Stimulated activated CD8-positive, alpha-beta memory T cell treated with anti-CD3 and anti-CD28 coated beads, Interleukin-15, amount 100 ng/mL, for 4 hours (primary cell): ENCODE measurements around the gene FANCC.

Experiments used
- DNase-seq, 2 donors: peaks; one replicate each; pipeline ENCODE4 v3.0.0-alpha.2; 2020; ENCODE audit warnings: low read depth in 2 of 2

The FANCC gene

DNA sequence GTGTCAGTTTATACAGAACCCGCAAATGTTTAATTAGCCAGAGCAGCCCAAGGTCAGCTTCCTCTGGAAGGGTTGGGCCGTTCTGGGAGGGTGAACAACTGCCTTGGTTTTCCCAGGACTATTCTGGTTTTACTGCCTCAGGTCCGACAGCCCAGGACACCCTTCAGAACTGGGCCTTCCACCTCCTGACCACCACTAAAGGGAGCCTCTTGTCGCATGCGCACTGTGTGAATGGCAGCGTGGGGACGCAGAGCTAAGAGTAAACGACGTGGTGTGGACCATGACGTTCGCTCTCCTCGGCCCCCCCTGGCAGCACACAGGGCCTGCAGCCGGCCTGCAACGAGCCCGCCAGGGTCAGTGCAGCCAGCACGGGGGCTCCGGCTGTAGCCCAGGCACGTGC is 214.9 kb downstream of the FANCC start:
- no peak for DNase-seq

DNA sequence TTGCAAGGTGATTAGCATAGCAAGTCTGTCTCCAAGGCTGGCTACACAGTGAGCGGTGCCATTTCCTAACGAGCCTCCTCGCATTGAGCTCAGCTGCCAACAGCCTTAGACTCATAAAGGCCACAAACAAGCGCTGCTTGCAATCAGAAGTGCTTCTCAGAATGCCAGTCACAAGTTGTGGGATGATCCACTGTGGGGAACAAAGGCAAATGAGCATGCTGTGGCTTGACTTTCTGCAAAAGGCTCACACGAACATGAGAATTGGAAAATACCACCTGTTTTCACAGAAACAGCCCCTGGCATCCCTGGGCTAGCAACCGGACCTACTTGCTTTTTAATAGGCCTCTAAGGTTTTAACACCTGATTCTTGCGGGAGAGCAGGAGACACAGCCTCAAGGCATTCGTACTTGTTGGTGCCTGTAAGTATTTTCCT is 215.5 kb downstream of the FANCC start:
- no peak for DNase-seq

DNA sequence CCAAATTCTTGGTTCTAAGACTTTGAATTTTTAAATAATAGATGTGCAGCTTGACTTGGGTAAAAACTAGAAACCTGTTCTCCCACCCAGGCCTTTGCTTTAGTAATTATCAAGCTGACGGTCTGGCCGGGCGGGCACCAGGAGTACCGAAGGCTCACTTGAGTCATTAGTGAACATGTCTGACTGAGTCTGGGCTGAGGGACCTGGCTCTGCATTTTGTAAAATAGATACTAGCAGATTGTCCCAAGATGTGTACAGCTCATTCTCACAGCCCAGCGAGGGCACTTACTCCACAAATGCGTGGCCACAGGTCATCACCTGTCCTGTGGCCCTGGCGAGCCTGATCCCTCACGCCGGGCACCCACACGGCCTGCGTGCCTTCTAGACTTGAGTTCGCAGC is 216.2 kb downstream of the FANCC start:
- no peak for DNase-seq

DNA sequence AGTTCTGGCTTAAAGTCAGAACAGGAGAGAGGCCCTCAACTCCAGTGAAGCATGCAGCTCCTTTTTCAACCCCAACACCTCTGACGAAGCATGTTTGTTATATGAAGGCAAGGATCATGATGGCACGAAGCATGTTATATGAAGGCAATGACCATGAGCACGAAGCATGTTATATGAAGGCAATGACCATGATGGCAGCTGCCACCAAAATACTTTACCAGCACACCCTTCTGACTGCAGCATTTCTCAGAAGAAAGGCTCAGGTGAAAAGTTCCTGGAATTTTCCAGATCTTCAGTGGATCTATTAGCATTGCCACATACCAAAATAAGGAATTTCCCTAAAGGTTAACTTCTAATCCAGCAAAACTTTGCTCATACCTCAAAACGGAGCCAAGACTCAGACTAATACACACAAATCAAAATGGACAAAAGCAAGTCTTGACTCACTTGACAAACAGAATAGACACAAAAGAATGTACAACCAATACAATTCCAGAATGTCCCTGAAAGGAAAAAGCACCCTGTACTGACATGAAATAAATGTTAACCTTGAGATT is 217.4 kb downstream of the FANCC start:
- no peak for DNase-seq

DNA sequence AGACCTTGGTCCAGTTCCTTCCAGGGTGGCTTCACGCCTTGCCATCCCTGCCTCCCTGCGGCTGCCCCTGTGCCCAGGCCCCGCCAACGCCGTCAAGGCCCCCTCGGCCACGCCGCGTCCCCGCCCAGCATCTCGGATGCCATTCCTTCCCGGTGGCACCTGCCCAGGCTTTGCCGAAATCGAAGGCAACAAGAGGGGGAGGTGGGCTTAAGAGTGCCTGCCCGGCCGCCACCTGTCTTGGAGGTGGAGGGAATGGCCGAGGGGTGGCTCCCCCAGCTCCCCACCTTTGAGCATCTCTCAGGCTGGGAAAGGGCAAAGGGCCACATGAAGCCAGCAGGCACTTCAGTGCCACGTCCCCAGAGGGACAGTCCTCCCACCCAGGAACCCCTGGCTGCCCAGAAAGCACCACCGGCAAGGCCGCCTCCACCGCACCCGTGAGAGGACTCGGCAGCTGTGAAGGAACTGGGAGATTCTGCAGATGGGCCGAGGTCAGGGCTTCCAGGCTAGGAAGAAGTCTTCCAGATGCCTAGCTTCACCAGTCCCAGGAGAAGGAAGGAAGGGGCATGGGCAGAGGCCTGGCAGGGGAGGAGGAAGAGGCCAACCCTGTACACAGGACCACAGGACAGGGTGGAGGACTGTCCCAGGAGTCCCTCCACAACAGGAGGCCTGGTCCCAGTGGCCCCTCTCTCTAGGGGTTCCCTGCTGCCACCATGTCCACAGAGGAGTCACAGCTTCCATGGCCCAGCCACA is 218.0 kb downstream of the FANCC start:
- no peak for DNase-seq

DNA sequence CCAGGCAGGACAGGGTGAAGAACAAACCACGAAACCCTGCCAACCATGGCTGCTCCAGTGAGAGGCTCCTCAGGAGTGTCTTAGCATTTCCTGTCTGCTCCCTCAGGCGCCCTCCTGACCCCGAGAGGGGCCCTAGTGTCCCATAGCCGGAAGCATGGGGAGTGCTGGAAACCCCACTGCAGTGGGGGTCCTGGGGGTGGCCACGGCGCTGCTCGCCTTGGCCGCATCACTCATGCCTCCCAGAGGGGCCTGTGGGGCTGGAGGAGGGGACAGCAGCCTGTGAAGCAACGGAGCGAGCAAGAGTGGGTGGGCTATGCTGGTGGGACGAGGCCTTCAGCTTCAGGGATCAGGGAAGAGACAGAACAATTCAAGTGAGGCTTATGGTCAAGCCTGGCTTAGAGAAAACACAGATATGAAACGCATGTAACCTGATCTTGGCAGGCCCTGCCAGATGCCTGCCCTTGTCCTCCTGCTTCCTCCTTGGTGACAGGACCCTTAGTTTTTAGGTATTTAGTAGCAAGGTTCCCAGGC is 219.1 kb downstream of the FANCC start:
- no peak for DNase-seq

DNA sequence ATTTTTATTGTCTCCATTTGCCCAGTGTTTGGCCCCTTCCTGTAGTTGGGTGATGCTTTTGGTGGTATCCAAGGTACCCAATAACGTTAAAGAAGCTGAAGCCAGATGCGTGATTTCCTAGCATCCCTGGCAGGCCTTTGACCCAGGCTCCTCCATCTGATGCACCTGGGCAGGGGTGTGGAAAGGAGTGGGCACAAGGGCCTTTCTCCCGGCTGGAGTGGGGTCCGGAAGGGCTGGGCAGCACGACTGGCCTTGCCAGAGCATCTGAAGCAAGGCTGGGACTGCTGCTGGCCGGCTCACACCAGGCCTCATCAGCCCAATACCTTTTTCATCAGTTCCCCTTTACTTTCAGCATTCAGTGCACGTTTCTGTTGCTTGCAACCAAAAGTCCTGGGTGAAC is 220.2 kb downstream of the FANCC start:
- no peak for DNase-seq

DNA sequence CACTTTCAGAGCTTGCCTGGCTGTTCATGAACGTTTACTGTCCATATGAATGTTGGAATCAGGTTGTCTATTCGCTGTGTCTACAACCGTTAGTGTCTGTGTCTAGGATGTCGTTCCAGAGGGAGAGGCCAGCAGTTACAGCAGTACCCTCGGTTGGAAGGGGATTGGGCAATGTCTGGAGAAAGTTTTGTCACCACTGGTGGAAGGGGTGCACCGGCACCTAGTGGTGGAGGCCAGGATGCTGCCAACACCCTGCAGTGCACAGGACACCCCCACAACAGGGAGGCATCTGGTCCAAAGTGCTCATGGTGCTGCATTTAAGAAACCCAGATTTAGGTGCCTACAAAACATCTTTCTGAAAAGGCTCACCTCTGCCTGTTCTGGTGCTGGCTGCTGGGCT is 220.7 kb downstream of the FANCC start:
- no peak for DNase-seq

DNA sequence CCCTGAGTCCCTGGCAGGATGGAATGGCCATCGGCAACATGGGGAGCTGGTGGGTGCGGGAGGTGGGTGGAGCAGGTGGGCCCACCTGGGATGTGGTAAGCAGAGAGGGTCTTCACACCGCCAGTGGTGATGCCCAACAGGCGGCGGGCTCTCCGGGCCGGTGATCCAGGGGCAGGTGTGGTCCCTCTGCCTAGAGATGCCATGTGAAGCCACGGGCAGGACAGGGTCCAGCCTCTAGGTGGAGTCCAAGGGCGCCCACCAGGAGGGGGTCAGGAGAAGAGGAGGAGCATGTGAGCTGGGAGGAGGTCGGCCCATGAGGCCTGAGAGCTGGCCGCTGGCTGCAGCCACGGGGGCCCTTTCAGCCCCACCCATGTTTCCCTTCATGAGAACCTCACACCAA is 221.1 kb downstream of the FANCC start:
- no peak for DNase-seq

DNA sequence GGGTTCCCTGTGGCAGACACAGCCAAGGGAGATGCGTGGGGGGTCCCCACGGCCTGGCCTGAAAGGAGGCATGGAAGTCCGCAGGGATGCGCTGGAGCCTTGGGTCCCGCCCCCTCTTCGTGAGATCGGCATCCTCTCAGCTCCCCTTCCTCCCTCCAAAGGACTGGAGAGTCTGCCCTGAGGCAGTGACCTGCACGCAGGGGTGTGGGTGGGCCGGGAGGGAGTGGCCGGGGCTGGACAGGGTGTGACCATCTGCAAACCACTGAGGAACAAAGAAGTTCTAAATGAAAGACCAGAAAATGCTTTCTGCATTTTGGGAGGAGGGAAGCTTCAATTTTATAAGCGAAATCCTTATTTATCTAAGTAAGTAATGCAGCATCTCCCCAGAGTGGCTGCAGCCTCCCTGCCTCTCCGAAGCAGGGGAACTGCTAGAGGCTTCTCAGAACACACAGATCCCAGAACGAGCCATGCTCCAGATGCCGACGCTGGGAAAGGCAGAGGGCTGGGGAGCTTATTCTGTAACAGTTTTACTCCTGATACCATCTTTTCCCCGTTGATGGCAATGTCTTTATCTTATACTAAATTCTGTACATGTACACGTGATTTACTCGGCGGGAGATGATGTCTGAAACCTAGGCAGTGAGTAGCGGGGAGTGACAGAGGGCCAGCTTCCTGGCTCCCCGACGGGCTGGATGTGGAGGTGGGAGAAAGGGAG is 221.7 kb downstream of the FANCC start:
- DNase-seq: no peak

DNA sequence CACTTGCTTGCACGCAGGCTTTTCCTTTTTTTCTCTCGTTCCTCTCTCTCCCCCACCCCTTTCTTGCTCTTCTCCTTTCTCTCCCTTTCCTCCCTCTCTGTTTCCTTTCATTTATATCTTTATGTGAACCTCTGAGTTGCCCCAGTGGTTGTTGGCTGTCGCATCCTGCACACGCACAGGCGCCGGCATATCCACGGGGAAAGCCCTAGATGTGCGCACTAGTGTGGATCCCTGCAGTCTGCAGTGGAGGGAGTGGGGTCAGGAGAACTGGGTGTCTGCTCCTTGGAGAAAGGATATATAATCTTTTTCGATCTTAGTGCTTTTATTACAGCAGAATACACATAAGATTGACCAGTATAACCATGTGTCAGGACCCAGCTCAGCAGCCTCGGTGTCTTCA is 223.5 kb downstream of the FANCC start:
- no peak for DNase-seq

DNA sequence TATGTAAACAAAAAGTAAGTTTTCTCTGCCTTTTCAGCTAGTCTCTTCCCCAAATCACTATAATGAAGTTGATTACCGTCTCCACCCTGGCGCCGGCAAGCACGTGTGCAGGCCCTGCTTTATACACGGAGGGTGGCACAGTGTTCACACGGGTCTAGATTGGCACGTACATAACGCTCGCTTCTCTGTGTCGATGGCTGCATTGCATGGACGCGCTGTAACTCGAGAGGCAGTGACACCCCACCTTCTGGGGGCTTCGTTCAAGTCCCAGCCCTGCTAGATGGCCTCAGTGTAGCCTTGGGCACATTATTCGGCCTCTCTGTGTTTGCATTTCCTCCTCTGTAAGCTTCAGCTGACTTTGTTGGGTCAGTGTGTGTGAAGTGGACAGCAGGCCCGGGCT is 223.9 kb downstream of the FANCC start:
- DNase-seq: no peak

DNA sequence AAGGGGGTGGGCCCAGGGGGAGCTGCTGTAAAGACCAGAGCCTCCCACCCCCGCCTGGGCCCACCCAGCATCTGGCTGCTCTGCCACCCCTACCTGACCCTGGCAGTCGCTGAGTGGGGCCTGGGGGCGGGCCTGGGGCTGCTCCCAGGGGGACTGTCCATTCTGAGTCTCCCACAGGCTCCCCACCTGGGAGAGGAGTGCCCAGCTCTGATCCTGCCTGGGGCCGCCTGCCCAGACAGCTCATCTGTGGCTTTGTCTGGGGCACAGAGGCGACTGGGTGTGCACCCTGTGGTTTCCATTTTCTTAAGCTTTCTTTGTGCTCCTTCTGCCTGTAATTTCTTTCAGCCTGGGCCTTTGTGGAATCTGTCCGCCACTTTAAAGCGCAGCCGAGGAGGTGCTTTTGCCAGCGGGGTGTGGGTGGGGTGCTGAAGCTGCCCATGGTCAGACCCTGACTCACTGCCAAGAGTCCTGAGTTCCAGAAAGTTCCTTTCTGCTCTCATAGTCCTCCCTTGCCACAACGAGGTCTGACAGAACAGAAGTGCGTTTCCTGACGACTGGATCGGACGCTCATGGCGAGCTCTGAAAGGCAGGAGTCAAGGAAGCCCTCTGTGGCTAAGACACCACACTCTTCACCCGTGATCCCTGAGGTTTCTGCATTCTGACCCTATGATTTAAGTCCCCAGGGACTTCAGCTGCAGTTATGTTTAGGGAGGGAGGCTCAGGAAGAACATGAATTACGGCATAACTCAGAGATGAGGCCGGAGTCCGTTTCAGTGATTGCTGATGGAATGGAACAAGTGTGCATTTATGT is 225.0 kb downstream of the FANCC start:
- DNase-seq: no peak

DNA sequence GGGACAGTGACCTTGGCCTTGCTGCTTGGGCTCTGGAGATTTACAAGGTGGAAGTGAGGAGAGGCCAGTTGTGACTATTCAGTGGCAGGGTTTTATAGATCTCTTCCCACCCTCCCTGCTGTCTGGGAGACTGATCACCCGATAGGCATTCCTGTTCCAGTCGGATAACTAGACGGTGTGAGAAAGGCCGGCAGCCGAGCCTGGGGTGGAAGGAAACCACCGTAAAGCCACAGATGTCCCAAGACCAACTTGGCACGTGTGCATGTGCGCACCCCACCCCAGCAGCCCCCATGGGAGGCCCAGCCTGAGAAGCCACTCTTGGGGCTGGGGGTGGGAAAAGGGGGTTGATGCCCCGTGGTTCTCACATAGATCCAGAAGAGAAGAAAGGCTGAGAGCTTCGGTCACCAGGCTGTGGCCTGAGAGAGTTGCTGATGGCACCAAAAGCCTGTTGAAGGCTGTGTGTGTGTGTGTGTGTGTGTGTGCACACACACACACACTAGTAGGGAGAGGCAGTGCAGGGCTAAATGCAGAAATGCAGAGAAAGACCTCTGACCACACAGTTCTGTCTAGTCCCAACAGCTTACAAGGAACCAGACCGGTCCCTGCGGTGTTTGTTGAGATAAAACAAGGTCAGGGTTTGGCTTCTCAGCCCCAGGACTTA is 225.8 kb downstream of the FANCC start:
- no peak for DNase-seq

DNA sequence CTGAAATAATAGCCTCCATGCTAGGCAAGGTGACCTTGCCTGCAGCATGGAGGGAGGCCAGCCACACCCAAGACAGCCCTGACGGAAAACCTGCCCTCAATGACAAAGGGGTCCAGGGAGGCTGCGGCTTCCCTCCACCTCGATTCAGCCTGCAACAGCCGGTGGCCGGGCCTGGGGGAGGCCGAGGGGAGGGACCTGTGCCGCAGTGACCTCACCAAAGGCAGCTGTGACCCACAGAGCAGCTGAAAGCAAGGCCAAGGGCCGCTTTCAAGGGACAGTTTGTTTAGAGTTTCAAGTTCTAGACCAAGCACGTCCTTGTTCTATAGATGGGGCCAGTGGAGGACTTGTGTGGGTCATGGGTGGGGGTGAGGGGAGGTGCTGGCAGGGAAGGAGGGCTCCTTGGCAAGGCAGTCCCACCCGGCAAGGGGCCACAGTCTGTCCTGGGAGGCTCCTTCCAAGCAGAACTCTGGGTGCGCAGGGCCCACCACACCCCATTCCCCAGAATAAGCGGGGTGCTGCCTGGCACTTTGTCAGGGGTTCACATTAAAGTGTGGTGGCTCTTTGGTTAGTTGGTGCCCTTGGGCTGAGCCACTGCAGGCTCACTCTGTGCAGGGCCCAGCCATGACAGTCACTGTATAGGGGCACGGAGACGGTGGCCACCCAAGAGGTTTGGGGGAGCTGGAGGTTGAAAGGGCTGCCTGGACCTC is 226.5 kb downstream of the FANCC start:
- DNase-seq: no peak

DNA sequence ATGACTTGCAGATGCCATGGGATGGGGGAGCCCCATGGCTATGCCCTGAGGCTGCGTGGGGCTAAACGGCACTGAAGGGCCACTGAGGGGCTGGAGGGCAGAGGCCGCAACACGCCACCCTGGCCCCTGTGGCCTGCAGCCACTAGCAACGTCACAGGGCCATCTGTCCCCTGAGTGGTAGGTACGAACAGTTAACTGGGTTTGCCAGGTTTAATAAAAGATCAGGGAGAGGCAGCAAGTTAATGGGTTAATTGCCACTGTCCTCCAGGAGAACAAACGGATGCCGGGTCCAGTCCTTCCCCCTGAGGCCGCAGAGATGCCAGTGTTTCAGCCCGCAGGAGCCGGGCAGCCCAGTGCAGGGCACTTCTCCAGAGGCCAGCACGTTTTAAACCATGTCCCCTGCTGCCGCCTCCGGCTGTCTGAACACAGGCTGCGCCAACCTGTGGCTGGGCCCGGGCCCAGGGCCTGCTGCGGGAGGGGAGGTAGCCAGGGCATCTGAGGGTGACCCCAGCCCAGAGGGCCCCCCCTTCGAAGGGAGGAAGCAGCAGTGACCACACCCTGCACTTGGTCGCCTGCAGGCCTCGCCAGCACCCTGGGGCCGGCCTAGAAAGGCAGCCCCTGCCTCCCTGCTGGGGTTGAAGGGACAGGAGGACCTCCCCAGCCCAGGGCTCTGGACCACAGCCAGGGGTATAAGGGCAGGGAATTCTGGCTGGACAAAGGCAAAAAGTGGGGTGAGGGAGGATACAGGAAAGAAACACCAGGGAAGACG is 227.3 kb downstream of the FANCC start:
- no peak for DNase-seq

DNA sequence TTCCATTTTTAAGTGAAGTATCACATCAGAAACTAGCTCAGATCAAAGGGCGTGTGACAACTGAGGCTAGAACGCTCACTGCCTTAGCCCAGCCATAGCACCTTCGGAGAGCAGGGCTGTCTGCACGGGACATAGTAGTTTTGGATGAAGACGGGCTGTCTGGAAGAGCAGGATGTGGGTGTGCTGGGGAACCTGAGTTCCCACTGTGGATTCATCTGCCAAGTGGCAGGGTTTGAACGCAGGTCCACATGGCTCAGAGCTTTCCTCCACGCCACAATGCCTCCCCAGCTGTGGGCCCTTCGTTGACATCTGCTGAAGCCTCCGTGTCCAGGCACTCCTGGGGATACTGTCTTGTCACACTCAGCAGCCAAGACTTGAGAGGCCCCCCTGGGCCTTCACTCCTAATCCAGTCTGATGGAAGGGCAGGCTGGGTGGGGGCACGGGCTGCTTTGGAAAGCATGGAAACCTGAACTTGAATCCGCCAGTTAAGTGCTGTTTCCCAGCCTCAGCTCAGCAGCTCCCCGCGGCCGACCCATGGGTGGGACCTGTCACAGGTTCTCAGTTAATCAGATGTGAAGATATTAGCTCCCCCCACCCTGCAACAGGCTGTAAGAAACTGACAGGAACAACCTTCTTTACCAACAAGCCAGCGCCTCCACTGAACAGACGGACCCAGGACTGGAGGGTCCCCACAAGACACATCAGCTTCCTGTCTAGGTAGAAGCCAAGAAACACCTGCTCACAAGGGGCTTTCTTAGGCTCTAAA is 228.1 kb downstream of the FANCC start:
- no peak for DNase-seq

DNA sequence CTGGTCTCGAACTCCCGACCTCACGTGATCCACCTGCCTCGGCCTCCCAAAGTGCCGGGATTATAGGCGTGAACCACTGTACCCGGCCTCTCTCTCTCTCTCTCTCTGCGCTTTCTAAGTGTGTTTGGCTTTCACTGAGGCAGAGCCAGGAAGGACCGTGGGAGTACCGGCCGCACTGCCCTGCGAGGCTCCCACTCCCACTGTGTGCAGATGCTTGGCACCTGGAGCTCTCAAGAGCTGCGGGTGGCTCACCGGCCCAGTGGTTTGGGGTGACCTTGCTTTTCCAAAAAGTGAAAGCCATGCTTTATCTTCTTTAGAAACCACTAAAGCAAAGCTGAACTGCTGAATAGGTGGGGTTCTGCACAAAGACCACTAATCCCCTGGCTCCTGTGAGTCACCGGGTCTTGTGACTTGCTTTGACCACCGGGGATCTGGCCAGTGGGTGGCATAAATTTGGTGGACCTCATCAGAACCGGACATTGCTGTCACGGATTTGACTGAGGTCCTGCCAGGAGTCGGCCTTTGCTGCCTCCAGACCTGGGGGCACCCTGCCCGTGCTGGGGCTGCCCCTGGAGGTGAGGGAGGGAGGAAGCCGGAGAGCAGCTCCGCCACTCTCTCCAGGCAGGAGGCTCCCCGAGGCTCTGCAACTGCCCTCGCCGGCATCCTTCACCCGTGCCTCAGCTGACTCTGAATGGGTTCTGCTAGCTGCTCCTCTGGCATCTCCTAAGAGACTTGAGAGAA is 228.9 kb downstream of the FANCC start:
- DNase-seq: no peak
